ENCODE measurements around the gene GNG11.

GNG11 gene

DNA sequence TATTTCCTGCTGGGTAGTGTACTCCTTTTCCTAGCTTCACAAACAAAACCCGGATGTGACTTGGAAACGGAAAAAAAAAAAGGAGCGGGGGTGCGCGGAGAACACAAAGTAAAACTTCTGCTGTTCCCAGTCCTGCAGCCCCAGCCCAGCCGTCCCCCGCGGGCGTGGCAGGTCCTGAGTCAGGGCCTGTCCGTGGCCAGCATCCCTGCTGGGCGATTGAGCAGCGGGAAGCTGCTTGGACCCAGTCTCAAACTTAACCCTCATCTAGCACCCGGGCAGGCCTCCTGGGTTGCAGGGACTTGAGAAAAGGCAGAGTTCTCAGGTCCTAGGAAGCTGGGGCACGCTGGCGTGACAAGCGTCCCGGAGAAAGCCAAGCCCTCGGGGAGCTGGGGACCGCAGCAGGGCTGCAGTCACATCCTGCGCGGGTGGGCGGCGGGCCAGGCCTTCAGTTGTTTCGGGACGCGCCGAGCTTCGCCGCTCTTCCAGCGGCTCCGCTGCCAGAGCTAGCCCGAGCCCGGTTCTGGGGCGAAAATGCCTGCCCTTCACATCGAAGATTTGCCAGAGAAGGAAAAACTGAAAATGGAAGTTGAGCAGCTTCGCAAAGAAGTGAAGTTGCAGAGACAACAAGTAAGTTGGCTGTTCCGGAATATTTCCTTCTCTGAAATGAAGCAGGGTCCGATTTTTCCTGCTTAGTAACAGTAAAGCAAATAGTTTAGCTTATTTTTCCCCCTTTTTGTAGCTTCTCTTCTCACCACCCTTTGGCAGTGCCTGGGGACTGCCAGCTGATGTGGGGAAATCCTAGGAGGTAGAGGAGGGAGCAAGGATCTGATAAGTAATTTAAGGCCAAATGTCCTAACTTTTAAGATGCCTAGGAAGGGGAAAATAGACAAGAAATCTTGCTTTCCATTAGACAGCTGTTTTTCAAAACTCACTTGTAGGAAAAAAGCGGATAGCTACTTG, at the start of gene GNG11:
GNG11 (plus strand) TSS at position 129 of the 960 bp plus-strand sequence; CDS start at position 532, 403 bp downstream.
- FAIRE-seq (peak; percentile 69), DNase-seq (ENCODE audit: insufficient read length, low spot score) (peak; percentile 8)

DNA sequence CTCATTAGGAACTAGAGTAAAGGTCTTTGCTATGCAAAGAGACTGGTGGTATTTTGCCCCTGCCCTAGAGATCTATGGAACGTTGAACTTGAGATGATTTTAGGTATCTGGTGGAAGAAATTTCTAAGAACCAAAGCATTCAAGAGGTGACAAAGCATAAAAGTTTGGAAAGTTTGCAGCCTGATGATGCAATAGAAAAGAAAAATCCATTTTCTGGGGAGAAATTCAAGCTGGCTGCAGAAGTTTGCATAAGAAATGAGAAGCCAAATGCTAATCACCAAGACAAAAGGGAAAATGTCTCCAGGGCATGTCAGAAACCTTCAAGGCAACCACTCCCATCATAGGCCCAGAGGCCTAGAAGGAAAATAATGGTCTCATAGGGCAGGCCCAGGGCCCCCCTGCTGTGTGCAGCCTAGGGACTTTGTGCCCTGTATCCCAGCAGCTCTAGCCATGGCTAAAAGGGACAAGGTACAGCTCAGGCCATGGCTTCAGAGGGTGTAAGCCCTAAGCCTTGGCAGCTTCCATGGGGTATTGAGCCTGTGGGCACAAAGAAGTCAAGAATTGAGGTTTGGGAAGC, 47.4 kb upstream of the GNG11 start:
- FAIRE-seq (no peak), DNase-seq (ENCODE audit: insufficient read length, low spot score) (no peak)

DNA sequence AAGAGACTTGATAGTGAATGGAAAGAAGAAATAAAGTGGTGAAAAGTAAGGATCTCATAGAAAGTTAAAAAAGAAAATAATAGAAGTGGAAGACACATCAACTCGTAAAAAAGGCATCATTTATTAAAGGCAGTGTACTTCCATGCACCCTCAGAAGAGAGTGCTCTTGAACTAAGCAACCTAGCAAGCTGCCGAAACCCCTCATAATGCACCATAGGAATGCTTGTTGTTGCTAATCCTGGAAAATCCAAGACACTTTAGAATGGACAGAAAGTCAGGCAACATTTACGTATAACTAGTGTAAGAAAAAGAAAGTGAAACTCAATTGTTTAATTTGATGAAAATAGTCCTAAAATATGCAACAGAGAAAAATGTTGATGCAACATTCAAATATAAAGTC, 43.8 kb upstream of the GNG11 start:
- FAIRE-seq (no peak), DNase-seq (ENCODE audit: insufficient read length, low spot score) (no peak)

DNA sequence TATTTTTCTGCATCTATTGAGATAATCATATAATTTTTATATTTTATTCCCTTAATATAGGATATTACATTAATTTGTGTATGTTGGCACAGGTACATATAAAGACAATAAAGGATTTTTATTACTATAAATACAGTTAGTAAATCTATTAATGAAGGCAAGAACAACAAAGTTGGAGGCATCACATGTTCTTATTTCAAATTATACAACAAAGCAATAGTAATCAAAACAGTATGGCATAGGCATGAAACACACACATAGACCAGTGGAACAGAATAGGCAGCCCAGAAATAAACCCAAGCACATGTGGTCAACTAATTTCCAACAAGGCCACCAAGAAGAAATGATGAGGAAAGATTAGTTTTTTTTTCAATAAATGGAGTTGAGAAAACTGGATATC, 42.2 kb upstream of the GNG11 start:
- FAIRE-seq: no peak
- no peak for DNase-seq (ENCODE audit: insufficient read length, low spot score)

DNA sequence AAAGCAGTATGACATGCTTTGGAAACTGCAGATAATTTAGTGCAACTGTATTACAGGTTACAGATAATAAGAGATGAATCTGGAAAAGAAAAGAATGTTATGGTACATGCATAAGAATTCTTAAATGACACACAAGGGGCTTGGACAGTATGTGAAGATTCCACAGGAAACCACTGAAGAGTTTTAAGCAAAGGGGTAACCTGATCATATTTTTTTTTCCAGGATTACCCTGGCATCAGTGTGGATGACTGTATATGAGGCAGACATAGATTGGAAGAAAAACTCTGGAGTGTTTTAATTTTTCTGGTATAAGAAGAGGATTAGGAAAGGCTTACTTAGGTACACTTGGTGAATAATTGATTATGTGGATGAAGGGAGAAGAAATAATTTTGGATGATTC, 39.1 kb upstream of the GNG11 start:
- no peak for FAIRE-seq
- no peak for DNase-seq (ENCODE audit: insufficient read length, low spot score)

DNA sequence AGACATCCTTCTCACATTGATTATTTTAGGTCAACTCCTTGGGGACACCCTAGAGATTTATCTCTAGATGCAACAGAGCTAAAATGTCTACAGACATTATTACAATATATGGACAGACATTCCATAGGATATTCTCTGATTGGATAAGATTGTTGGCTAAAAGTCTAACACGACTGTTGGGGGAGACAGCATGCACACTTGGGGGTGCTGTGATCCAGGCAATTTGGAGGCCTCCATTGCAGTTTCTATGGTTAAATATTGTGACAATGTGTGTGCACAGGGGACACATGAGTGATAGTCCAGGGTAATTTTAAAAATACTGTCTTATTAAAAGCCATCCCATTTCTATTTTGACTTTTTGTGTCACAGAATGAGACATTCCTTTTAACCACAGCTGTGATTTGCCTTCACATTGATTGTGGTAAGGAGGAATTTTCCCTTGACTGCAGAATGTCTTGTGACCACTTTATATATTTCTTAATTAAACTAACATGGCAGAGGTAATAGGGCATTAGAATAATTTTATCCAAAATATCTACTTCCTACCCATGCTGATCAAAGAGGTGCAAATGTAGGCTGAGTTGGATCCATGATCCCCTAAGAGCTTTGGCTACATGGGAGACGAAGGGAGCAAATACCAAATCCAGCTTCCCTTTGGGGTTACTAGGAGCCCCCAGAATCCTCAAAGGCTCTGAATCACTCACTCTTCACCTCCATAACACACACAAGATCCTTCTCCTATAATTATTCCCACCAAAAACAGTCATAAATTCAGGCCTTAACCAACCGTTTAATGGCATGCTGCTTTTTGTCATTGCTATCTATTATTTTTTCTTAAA, 38.2 kb upstream of the GNG11 start:
- FAIRE-seq: no peak
- no peak for DNase-seq (ENCODE audit: insufficient read length, low spot score)

DNA sequence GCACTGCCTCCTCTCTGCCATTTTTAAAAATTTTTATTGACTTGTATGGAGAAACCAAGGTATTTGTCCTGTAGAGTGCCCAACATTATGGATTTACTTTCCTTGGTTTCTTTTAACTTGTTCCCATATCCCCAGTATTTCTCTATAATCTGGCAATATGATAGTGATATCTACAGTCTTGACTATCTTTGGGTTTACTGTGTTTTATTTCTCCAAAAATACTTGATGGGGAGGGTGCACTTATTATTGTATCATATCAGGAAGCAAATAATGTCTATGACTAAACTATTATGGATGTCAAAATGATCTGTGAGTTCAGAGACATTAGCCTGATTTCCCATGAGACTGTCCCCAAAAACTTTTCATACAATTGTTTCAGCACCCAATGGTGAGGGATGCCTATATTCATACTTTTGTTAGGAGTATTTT, 37.6 kb upstream of the GNG11 start:
- no peak for DNase-seq (ENCODE audit: insufficient read length, low spot score)
- no peak for FAIRE-seq

DNA sequence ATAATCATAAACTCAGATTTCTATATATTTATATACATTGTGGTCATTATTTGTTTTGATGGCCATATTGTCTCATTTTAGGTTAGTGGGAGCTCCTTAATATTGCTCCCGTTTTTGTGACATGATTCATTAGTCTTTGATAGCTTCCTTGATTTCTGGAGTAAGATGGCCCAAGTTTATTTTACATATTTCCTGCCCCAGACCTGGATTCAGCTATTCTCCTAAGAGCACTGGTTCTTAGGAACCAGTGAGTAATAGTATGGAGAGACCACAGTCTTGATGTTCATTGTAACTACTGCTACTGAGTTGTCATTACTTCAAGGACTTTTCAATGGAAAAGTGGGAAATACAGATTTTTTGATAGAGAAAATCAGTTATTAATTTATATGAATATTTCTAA, 37.0 kb upstream of the GNG11 start:
- DNase-seq (ENCODE audit: insufficient read length, low spot score): no peak
- no peak for FAIRE-seq

DNA sequence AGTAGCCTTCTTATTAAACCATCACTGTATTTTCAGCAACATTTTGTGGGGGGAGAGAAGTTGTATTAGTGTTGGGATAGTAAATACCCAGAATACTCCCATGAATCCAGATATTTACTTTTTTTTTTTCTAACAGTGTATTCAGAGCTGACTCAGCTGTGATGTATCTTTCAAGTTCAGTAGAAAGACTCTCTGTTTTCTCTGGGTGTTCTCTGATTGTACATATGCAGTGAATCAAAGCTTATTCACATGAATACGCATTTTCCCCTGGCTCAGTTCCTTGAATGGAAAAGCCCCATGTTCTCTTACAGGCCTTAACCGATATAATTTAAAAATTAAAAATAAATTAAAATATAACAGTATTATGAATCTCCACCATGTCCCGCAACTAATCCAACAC, 32.3 kb upstream of the GNG11 start:
- DNase-seq (ENCODE audit: insufficient read length, low spot score): no peak
- FAIRE-seq: no peak

DNA sequence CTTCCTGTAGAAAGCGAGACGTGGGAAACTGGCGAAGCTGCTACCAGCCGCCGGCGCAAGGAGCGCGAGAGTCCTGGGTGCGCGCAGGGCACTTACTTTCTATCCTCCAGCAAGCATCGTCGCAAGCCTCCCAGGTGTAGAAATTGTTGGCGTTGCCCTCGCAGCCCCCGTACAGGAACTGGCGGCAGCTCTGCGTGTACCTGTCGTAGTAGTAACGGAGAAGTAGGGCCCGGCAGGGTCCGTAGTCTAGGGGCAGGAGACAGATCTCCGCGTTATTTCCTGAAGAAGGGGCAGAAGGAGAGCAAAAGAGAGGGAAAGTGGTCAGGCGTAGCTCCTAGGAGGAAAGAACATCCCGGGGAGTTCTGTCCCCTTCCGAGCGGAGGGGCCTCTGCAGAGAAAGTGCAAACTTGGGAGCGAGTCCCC, 31.5 kb upstream of the GNG11 start:
- FAIRE-seq (peak; percentile 18), DNase-seq (ENCODE audit: insufficient read length, low spot score) (no peak)

DNA sequence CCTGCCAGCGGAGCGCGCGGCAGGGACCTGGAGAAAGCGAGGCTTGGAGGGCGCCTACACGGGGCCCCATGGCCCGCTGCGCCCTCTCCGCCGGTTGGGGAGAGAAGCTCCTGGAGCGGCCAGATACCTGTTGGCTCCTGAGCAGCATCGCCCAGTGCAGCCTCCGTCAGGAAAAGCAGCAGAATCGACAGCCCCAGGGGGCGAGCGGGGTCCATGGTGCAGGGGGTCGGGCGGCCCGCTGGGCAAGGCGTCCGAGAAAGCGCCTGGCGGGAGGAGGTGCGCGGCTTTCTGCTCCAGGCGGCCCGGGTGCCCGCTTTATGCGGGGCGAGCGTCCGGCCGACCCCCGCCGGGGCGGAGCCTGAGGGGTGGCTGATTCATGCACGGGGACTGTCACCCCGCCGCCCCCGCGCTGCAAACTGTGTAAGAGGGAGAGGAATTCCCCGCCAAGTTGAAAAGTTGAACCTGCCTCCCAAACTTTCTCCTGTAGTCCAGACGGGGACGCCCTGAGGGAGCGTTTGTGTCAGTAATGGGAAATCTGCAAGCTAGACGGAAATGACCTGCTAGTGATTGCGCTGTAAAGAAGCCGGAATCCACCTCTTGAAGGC, 31.0 kb upstream of the GNG11 start, which contains the start of gene TFPI2:
TFPI2 (minus strand) TSS at position 290 of the 605 bp plus-strand sequence; CDS start at position 215, 75 bp downstream.
- DNase-seq (ENCODE audit: insufficient read length, low spot score): no peak
- no peak for FAIRE-seq

DNA sequence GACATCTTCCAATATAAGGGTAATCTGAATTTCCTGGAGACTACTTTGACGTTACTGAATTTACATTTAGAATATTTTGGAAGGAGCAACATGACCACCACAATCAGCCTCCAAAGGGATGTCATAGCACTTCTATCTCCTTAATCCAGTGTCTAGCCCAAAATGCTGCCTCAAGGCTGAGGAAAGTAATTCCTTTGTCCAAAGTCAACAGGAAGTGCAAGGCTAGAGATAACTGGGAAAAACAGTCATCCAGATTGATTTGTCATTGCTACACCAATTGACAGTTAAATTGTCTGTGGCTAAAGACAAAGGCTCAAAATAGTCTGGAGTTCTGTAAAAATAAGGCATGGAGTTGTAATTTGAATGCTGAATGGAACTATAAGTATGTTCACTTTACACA, 27.1 kb upstream of the GNG11 start:
- DNase-seq (ENCODE audit: insufficient read length, low spot score) (no peak), FAIRE-seq (no peak)

DNA sequence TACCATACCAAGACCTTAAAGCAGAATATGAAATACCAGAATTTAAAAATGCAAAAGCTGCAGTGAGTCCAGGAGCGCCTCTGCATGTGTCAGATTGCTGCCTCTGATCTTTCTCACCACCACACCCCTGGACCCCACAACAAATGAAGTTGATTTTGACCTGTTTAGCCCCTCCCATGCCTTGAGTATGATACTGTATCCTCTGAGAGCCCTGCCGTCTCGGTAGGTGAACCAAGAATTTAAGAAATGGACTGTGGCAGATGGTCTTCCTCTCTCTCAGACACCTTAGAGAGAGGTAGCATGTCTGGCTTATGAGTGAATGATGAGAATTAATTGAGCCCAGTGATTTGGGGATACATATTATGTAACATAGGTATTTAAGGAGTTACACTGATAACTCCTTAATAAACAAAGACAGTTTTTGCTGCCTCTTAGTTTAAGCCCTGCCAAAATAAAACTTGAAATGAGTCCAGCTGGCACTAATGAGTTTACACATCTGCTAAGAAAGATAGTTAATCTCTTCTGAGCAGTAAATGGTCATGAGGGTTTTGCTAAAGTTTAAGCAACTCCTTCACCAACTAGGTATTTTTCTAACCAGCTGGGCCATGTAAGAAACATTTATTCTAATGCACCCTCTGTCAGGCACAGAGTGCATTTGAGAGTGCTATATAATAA, 26.4 kb upstream of the GNG11 start:
- FAIRE-seq: no peak

DNA sequence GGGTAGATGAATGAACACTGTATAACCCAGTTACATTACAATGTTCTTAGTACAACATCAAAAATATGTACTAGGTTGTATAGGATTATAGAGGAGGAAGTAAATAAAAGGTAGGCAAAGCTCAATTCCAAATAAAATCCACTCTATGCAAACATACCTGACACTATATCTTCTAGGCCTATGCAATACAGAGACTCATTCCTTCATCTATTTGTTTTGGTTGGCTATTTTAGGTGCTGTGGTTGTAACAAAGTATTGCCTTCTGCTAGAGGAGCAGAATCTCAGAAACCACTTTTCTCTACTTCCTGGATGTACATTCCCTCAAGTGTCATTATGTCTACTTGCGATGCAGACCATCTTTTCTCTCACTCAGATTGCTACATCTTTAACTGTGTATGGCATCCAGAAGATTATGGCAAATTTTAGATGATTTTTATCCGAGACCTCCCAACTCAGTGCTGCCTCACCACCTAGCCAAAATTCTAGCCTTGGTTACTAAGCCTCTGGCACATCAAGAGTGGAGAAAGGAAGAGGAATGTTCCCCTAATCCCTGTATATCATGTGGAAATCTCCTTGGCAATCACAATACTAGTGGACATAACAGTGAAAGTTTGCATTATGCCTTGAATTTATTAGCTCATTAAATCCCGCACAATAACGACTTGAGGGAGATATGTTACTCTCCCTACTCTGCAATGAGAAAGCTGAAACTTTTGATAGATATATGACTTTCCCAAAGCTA, 25.5 kb upstream of the GNG11 start:
- DNase-seq (ENCODE audit: insufficient read length, low spot score) (no peak), FAIRE-seq (no peak)

More for the DNA sequence above, 26.4 kb upstream of the GNG11 start:
- DNase-seq (ENCODE audit: insufficient read length, low spot score): no peak

DNA sequence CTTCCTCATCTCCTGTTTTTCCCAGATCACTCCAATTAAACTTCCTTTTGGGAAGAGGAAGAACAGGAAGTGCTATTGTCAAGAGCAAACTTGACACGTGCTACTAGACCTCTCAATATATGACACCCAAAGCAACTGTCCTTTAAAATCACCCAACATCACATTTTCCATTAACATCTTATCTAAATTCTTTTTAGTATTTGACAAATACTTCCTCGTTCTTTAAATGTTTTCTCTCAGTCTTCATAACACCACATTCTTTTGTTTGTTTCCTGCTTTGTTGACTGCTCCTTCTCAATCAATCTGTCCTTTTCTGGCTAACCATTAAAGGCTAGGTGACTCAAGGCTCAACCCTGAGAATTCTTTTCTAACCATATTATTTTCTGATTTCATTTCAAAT, 23.9 kb upstream of the GNG11 start:
- FAIRE-seq (no peak), DNase-seq (ENCODE audit: insufficient read length, low spot score) (no peak)

DNA sequence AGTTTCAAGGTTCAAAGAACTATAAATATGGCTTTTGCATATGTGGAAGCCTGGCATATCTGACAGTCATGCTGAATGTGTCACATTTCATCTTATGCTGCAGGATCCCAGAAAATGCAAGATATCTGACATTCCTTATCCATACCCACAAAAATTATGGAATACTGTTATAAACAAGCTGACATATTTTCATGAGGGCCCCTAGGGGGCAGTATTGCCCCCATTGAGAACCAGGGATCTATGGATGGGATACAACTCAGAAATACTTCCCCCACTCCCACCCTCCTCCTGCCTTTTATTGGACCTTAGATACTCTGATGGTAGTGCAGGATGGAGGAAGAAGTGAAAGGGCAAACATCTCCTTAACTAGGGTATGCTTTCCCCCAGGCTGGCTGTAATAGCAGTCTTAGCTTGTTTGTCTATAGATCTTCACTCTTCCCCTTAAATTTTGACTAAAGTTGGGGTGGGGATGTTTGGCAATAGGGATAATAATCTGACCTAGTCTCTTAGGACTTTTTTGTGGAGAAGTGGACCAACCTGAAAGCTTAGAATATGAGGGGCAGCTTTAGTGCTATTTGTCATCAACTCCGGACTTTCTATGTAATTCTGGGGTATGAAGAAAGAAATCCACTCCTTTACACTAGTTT, 18.6 kb upstream of the GNG11 start:
- no peak for FAIRE-seq
- DNase-seq (ENCODE audit: insufficient read length, low spot score): no peak

DNA sequence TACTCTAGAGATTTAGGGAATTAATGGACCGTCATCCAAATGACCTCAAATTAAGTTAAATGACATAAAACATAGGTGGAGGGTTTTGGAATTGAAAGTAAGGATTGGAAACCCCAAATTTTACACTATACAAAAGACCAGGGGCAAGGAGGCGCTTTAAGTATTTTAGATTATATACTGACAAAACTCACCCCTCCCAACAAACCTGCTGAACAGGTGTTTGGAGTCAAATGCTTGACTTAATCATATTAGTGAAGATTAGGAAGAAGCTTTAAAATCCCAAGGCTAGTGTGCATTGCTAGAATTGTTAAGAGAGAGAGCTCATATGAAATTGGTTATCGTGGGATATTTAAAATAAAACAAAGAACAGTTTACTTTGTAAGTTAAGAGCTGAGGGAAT, 15.3 kb upstream of the GNG11 start, which contains the start of gene GNGT1:
GNGT1 (plus strand) TSS at position 301 of the 400 bp plus-strand sequence. CDS start 180 bp downstream, outside the sequence.
- no peak for FAIRE-seq
- DNase-seq (ENCODE audit: insufficient read length, low spot score): no peak

DNA sequence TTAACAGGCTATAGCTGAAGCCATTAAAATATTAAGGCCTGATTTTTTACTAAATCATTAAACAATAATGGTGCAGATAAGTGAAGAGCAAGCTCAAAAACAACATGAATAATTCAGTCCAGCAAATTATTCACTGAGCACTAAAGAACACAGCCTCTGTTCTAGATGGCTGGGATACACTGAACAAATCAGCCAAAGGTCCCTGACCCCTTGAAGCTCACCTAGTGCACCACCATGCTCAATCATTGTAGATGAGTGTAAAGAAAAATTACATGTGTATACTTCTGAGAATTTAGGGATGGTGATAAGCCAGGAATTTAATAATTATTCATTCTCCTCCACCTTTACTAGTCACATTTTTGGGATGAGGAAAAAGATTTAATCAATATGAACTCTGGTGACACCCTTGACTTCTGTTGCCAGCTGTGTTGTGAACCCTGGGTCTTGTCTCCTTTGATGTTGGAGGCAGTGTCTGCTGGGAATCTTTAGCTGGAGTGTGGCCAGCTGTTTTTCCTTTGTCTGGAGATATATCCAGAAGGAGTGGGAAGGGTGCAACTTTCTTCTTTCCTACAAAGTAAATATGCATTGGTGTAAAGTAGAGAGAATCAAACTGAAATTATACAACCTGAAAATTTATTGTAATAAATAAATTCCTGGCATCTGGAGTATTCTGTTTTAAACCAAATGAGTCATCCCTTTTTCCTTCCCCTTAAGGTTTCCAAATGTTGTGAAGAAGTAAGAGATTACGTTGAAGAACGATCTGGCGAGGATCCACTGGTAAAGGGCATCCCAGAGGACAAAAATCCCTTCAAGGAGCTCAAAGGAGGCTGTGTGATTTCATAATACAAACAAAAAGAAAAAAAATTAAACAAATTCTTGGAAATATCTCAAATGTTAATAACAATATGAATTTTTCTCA, 11.2 kb upstream of the GNG11 start:
- FAIRE-seq (no peak), DNase-seq (ENCODE audit: insufficient read length, low spot score) (no peak)
